IMR-90 (cell line): ENCODE measurements around the gene SYCP3. TPM values are rescaled to one million over a fixed set of nuclear protein-coding genes. Genes with fewer than 3 reads are reported as not detected.

Experiments used
- ATAC-seq: fragments of 200-7000 bp; cut with Tn5 transposase; 2 replicates; pipeline ENCODE4 v1.9.1; 2020; ENCODE audit warnings: low read depth, mild to moderate bottlenecking, moderate library complexity
- BruUV-seq: library from RNA; stranded (reverse); fragments of 400-500 nt; replicated peaks from 2 replicates; lab custom pipeline; 2021; lab: Mats Ljungman, UMichigan
- CTCF ChIA-PET: fragments of 300-600 bp; formaldehyde crosslinking; extraction: SDS; loops from one replicate; lab custom pipeline; 2021; ENCODE audit warnings: antibody characterized with exemption; lab: Yijun Ruan, JAX
- POLR2A ChIA-PET: fragments of 300-600 bp; sonication (Branson Sonifier 250); formaldehyde crosslinking; loops from one replicate; lab custom pipeline; 2022; ENCODE audit warnings: antibody characterized with exemption; ENCODE audit not compliant: unreplicated experiment; lab: Charles Lee
- DNase-seq: peaks from one replicate; pipeline ENCODE4 v3.0.0; 2013
- H2AFZ ChIP-seq: replicated peaks from 2 replicates; pipeline ENCODE3; 2013; ENCODE audit warnings: low read length, mild to moderate bottlenecking; ENCODE audit not compliant: poor library complexity
- H2AK5ac ChIP-seq: 2 replicates; pipeline ENCODE4 v1.6.1; 2013; ENCODE audit warnings: low read depth, low read length, inconsistent platforms
- H2AK9ac ChIP-seq: replicated peaks from 2 replicates; pipeline ENCODE3; 2013; ENCODE audit warnings: mild to moderate bottlenecking, low read depth, low read length, moderate library complexity; ENCODE audit not compliant: poor library complexity
- H2BK120ac ChIP-seq: 2 replicates; pipeline ENCODE4 v1.6.1; 2013; ENCODE audit warnings: low read depth, low read length, inconsistent platforms
- H2BK15ac ChIP-seq: 3 replicates; pipeline ENCODE4 v1.6.1; 2013; ENCODE audit warnings: low read depth, low read length, inconsistent platforms
- H2BK20ac ChIP-seq: 2 replicates; pipeline ENCODE4 v1.6.1; 2013; ENCODE audit warnings: low read depth, mild to moderate bottlenecking, inconsistent platforms, low read length, moderate library complexity
- H2BK5ac ChIP-seq: 2 replicates; pipeline ENCODE4 v1.6.1; 2013; ENCODE audit warnings: mild to moderate bottlenecking, low read depth, low read length, inconsistent platforms; ENCODE audit not compliant: poor library complexity, severe bottlenecking
- H3K14ac ChIP-seq: replicated peaks from 2 replicates; pipeline ENCODE4 v1.6.1; 2013; ENCODE audit warnings: low read depth, low read length, inconsistent platforms
- H3K18ac ChIP-seq: 2 replicates; pipeline ENCODE4 v1.6.1; 2013; ENCODE audit warnings: low read depth, low read length, control low read depth
- H3K23ac ChIP-seq: 2 replicates; pipeline ENCODE4 v1.6.1; 2013; ENCODE audit warnings: low read depth, low read length, inconsistent platforms
- H3K27ac ChIP-seq: 2 replicates; pipeline ENCODE4 v1.5.1; 2013; ENCODE audit warnings: mild to moderate bottlenecking, control low read depth, low read length; ENCODE audit not compliant: insufficient read depth
- H3K27me3 ChIP-seq: 2 replicates; pipeline ENCODE4 v1.6.1; 2013; ENCODE audit warnings: low read length; ENCODE audit not compliant: control insufficient read depth, insufficient read depth
- H3K36me3 ChIP-seq: 2 replicates; pipeline ENCODE4 v1.6.1; 2013; ENCODE audit warnings: low read length, mixed read lengths; ENCODE audit not compliant: control insufficient read depth, insufficient read depth
- H3K4ac ChIP-seq: 2 replicates; pipeline ENCODE4 v1.6.1; 2013; ENCODE audit warnings: low read depth, low read length, inconsistent platforms
- H3K4me1 ChIP-seq: 2 replicates; pipeline ENCODE4 v1.6.1; 2013; ENCODE audit warnings: low read length, mixed read lengths; ENCODE audit not compliant: control insufficient read depth, insufficient read depth
- H3K4me2 ChIP-seq: 2 replicates; pipeline ENCODE4 v1.6.1; 2013; ENCODE audit warnings: low read depth, mild to moderate bottlenecking, control low read depth, low read length, moderate library complexity
- H3K4me3 ChIP-seq: 2 replicates; pipeline ENCODE4 v1.5.1; 2013; ENCODE audit warnings: low read depth, mild to moderate bottlenecking, control low read depth, low read length, moderate library complexity; ENCODE audit not compliant: insufficient read depth
- H3K56ac ChIP-seq: 2 replicates; pipeline ENCODE4 v1.6.1; 2013; ENCODE audit warnings: low read length, inconsistent platforms; ENCODE audit not compliant: insufficient read depth; ENCODE audit errors: extremely low read depth
- H3K79me1 ChIP-seq, 2 experiments: 2 replicates each; pipeline ENCODE4 v1.6.1; 2013; ENCODE audit warnings: low read length in 2 of 2, inconsistent platforms in 1 of 2, low read depth in 1 of 2
- H3K9ac ChIP-seq: 2 replicates; pipeline ENCODE4 v1.6.1; 2013; ENCODE audit warnings: low read depth, low read length, control low read depth
- H3K9me1 ChIP-seq: 2 replicates; pipeline ENCODE4 v1.6.1; 2013; ENCODE audit warnings: low read length, inconsistent platforms; ENCODE audit not compliant: insufficient read depth
- H3K9me3 ChIP-seq: 2 replicates; pipeline ENCODE4 v1.6.1; 2013; ENCODE audit warnings: low read length; ENCODE audit not compliant: control insufficient read depth, insufficient read depth
- H4K20me1 ChIP-seq: 2 replicates; pipeline ENCODE4 v1.6.1; 2013; ENCODE audit warnings: low read length, inconsistent platforms; ENCODE audit not compliant: insufficient read depth
- H4K5ac ChIP-seq: 2 replicates; pipeline ENCODE4 v1.6.1; 2013; ENCODE audit warnings: mild to moderate bottlenecking, low read depth, low read length, control low read depth
- H4K8ac ChIP-seq, 2 experiments: 2 replicates each; pipeline ENCODE4 v1.6.1; 2013; ENCODE audit warnings: low read depth in 2 of 2, low read length in 2 of 2, control low read depth in 1 of 2, inconsistent platforms in 1 of 2
- H4K91ac ChIP-seq: 2 replicates; pipeline ENCODE4 v1.6.1; 2013; ENCODE audit warnings: low read depth, low read length, inconsistent platforms; ENCODE audit not compliant: insufficient read depth
- BHLHE40 ChIP-seq: fragments of 150-350 bp; IDR thresholded peaks from 2 replicates; pipeline ENCODE4 v1.6.1; 2016; ENCODE audit warnings: mild to moderate bottlenecking, low read depth, low read length
- CEBPB ChIP-seq: IDR thresholded peaks from 2 replicates; pipeline ENCODE4 v1.6.1; 2012; ENCODE audit warnings: low read depth, low read length, improper control_type of control experiment
- CHD1 ChIP-seq: IDR thresholded peaks from 2 replicates; pipeline ENCODE4 v1.6.1; 2012; ENCODE audit warnings: low read depth, low read length, improper control_type of control experiment
- CTCF ChIP-seq: conservative IDR thresholded peaks from 2 replicates; pipeline ENCODE4 v1.5.1; 2012; ENCODE audit warnings: mild to moderate bottlenecking, low read depth, low read length, improper control_type of control experiment
- FOS ChIP-seq: fragments of 150-350 bp; IDR thresholded peaks from 2 replicates; pipeline ENCODE4 v1.6.1; 2016; ENCODE audit warnings: low read depth, low read length
- MAFK ChIP-seq: IDR thresholded peaks from 2 replicates; pipeline ENCODE4 v1.6.1; 2012; ENCODE audit warnings: low read depth, low read length, improper control_type of control experiment
- MAZ ChIP-seq: IDR thresholded peaks from 2 replicates; pipeline ENCODE4 v1.6.1; 2012; ENCODE audit warnings: low read depth, mild to moderate bottlenecking, low read length, improper control_type of control experiment, moderate library complexity, borderline replicate concordance
- MXI1 ChIP-seq: IDR thresholded peaks from 2 replicates; pipeline ENCODE4 v1.6.1; 2012; ENCODE audit warnings: low read depth, mild to moderate bottlenecking, low read length, moderate library complexity, borderline replicate concordance
- NFE2L2 ChIP-seq: fragments of 150-350 bp; IDR thresholded peaks from 2 replicates; pipeline ENCODE4 v1.6.1; 2016; ENCODE audit warnings: low read depth, mild to moderate bottlenecking, low read length
- POLR2A ChIP-seq: IDR thresholded peaks from 2 replicates; pipeline ENCODE4 v1.6.1; 2012; ENCODE audit warnings: mild to moderate bottlenecking, low read depth, low read length
- RAD21 ChIP-seq: IDR thresholded peaks from 2 replicates; pipeline ENCODE4 v1.6.1; 2012; ENCODE audit warnings: low read length, improper control_type of control experiment
- RCOR1 ChIP-seq: IDR thresholded peaks from 2 replicates; pipeline ENCODE4 v1.6.1; 2012; ENCODE audit warnings: mild to moderate bottlenecking, low read length, improper control_type of control experiment; ENCODE audit not compliant: insufficient replicate concordance
- RFX5 ChIP-seq: IDR thresholded peaks from 2 replicates; pipeline ENCODE4 v1.8.0; 2012; ENCODE audit warnings: low read depth, mild to moderate bottlenecking, low read length, moderate library complexity
- SMC3 ChIP-seq: fragments of 150-350 bp; IDR thresholded peaks from 2 replicates; pipeline ENCODE4 v1.6.1; 2016; ENCODE audit warnings: low read depth, mild to moderate bottlenecking, antibody characterized with exemption, low read length, moderate library complexity
- USF2 ChIP-seq: fragments of 150-350 bp; IDR thresholded peaks from 2 replicates; pipeline ENCODE4 v1.6.1; 2017; ENCODE audit warnings: mild to moderate bottlenecking, antibody characterized with exemption, low read length, low read depth
- WGBS, 2 experiments: methylation state at CpG; one replicate each; pipeline versions ENCODE4 v1.1.5 to v1.1.7; 2013; ENCODE audit warnings: missing lambda C conversion rate in 2 of 2; ENCODE audit not compliant: insufficient read length in 1 of 2; ENCODE audit errors: extremely low coverage in 2 of 2; 5-methylcytosine and 5-hydroxymethylcytosine counted together
- dilution Hi-C: fragments of 300-500 bp; cut with HindIII; formaldehyde crosslinking; loops from one replicate; pipeline ENCODE4 v1.14.3; 2018; ENCODE audit warnings: low sequenced_read_pairs; ENCODE audit not compliant: unreplicated experiment
- in situ Hi-C: fragments of 300-500 bp; cut with MboI; formaldehyde crosslinking; loops from 3 replicates; pipeline ENCODE4 v1.14.3; 2019; ENCODE audit warnings: low sequenced_read_pairs, inconsistent platforms, mixed read lengths
- intact Hi-C: fragments of 100-400 bp; cut with micrococcal nuclease; formaldehyde crosslinking; loops from 2 replicates; pipeline ENCODE4 v1.10.0; 2022
- polyA plus RNA-seq, 3 experiments: library from polyadenylated mRNA; depleted of rRNA; stranded (reverse); fragments of >200 nt; gene quantifications; 2 replicates each; pipeline ENCODE4 v1.2.3, GENCODE V29; 2012; ENCODE audit warnings: low replicate concordance in 1 of 3
- total RNA-seq: library from RNA; depleted of rRNA; stranded (reverse); fragments of >200 nt; gene quantifications from 2 replicates; pipeline ENCODE4 v1.2.3, GENCODE V29; 2012
- TF ChIP-seq, protein P1 (sequence below): fragments of 150-350 bp; IDR thresholded peaks from 2 replicates; pipeline ENCODE4 v1.6.1; 2016; ENCODE audit warnings: low read depth, mild to moderate bottlenecking, low read length, moderate library complexity, borderline replicate concordance

The SYCP3 gene
- total and polyA plus RNA-seq, 2 of the 4 experiments (the other 2 are of a cell fraction) = 0.07 TPM; not detected in 1

GRCh38 chr12:101777978-101778377 is 38.7 kb upstream of the SYCP3 start:
- CTCF ChIA-PET = interaction anchor here (1.0 kb wide), 1 partner anchor 60 kb away, joined by 3 read pairs; no protein-coding TSS in a partner anchor

More at GRCh38 chr12:101777978-101778377, 38.7 kb upstream of the SYCP3 start:
- POLR2A ChIA-PET = no interaction called here
- no peak overlapping the region for H3K4me3 ChIP-seq
- in situ Hi-C loops (loop anchor here (5.0 kb wide), 1 partner anchor 49 kb away; no protein-coding TSS in a partner anchor), intact Hi-C loops (loop anchor here (10.0 kb wide), 2 partner anchors 317 to 987 kb away; no protein-coding TSS in a partner anchor), dilution Hi-C loops (no loop called here)
- no peak overlapping the region for H3K14ac ChIP-seq
- no peak overlapping the region for H4K8ac ChIP-seq
- H3K18ac ChIP-seq = no peak overlapping the region
- WGBS, 2 experiments = no CpG with 5 or more reads among the region's 4 CpGs
- no peak for ATAC-seq
- H3K27ac ChIP-seq = no peak overlapping the region
- no peak overlapping the region for H3K9ac ChIP-seq
- H3K79me1 ChIP-seq = no peaks in the 10 kb centered on the region; a peak in 2 of 4 replicates
- DNase-seq = no peak
- H3K4me2 ChIP-seq = no peak overlapping the region
- no peak overlapping the region for H2BK20ac ChIP-seq
- TF ChIP-seq CEBPB = no peak
- no peak for TF ChIP-seq USF2
- TF ChIP-seq BHLHE40 = no peak
- TF ChIP-seq MXI1 = no peak
- no peak for TF ChIP-seq NFE2L2
- TF ChIP-seq CTCF = no peak
- no peak for TF ChIP-seq CHD1
- TF ChIP-seq POLR2A = no peak
- TF ChIP-seq FOS = no peak
- TF ChIP-seq RCOR1 = no peak
- TF ChIP-seq MAFK = no peak
- TF ChIP-seq, protein P1, sequence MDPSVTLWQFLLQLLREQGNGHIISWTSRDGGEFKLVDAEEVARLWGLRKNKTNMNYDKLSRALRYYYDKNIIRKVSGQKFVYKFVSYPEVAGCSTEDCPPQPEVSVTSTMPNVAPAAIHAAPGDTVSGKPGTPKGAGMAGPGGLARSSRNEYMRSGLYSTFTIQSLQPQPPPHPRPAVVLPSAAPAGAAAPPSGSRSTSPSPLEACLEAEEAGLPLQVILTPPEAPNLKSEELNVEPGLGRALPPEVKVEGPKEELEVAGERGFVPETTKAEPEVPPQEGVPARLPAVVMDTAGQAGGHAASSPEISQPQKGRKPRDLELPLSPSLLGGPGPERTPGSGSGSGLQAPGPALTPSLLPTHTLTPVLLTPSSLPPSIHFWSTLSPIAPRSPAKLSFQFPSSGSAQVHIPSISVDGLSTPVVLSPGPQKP = no peak
- no peak for TF ChIP-seq MAZ
- TF ChIP-seq SMC3 = no peak
- TF ChIP-seq RAD21 = no peak
- TF ChIP-seq RFX5 = no peak
- peaks cover 2% of the 10 kb centered on the region; the same call in 1 of the 2 replicates for H3K36me3 ChIP-seq
- H4K91ac ChIP-seq = no peak overlapping the region
- H3K9me3 ChIP-seq = no peaks in the 10 kb centered on the region
- no peak overlapping the region for H3K4ac ChIP-seq
- no TSS peak for BruUV-seq
- no peak overlapping the region for H3K56ac ChIP-seq
- no peak overlapping the region for H2BK15ac ChIP-seq
- H2AFZ ChIP-seq = no peak overlapping the region
- H3K27me3 ChIP-seq = no peaks in the 10 kb centered on the region
- no peak overlapping the region for H2BK120ac ChIP-seq
- no peak overlapping the region for H2AK5ac ChIP-seq
- no peak overlapping the region for H2BK5ac ChIP-seq
- no peak overlapping the region for H3K23ac ChIP-seq
- H3K9me1 ChIP-seq = peaks cover 10% of the 10 kb centered on the region
- peaks cover 8% of the 10 kb centered on the region for H3K4me1 ChIP-seq
- no peaks in the 10 kb centered on the region; the same call in 1 of the 2 replicates for H4K20me1 ChIP-seq
- H4K5ac ChIP-seq = no peak overlapping the region
- no peak overlapping the region for H2AK9ac ChIP-seq
